Dendritic cell treated with granulocyte-macrophage colony-stimulating factor and Interleukin-4, amounts not matched to agents 40 ng/mL and 50 ng/mL, for 4 days (primary cell): ENCODE data around the gene LSM6.

ENCODE experiments used
- H3K27ac Mint-ChIP-seq: one replicate; pipeline ENCODE4 v1.8.0; 2022; ENCODE audit warnings: mild to moderate bottlenecking, mixed read lengths
- H3K27me3 Mint-ChIP-seq: one replicate; pipeline ENCODE4 v1.8.0; 2022; ENCODE audit warnings: mild to moderate bottlenecking, mixed read lengths
- H3K36me3 Mint-ChIP-seq: one replicate; pipeline ENCODE4 v1.8.0; 2022; ENCODE audit warnings: low read depth, mixed read lengths
- H3K4me1 Mint-ChIP-seq: one replicate; pipeline ENCODE4 v1.8.0; 2022; ENCODE audit warnings: low read depth, mixed read lengths
- H3K4me3 Mint-ChIP-seq: one replicate; pipeline ENCODE4 v1.8.0; 2022; ENCODE audit warnings: mild to moderate bottlenecking, moderate library complexity, mixed read lengths
- H3K9me3 Mint-ChIP-seq: one replicate; pipeline ENCODE4 v1.8.0; 2022; ENCODE audit warnings: mixed read lengths
- intact Hi-C: fragments of 100-400 bp; cut with micrococcal nuclease; formaldehyde crosslinking; loops from one replicate; pipeline ENCODE4 v1.15.0; 2022

The LSM6 gene

GRCh38 chr4:146202665-146203064, 27.1 kb downstream of the LSM6 start:
- intact Hi-C loops: no loop called here
- H3K36me3 Mint-ChIP-seq: no peaks in the 10 kb centered on the region
- H3K4me1 Mint-ChIP-seq: no peaks in the 10 kb centered on the region
- H3K27ac Mint-ChIP-seq: no peak overlapping the region
- peaks cover 5% of the 10 kb centered on the region for H3K27me3 Mint-ChIP-seq
- no peaks in the 10 kb centered on the region for H3K9me3 Mint-ChIP-seq
- no peak overlapping the region for H3K4me3 Mint-ChIP-seq

- Mint-ChIP-seq H3K4me3 (no peak overlapping the region), H3K27me3 (peaks cover 5% of the 10 kb centered on the region), H3K9me3 (no peaks in the 10 kb centered on the region), H3K36me3 (no peaks in the 10 kb centered on the region), H3K4me1 (no peaks in the 10 kb centered on the region), H3K27ac (no peak overlapping the region)
- intact Hi-C loops: no loop called here
Observed at GRCh38 chr4:146207410-146207809, 31.9 kb downstream of the LSM6 start.

GRCh38 chr4:146210890-146211289, 35.4 kb downstream of the LSM6 start:
- Mint-ChIP-seq H3K36me3 (no peaks in the 10 kb centered on the region), H3K9me3 (no peaks in the 10 kb centered on the region), H3K4me3 (no peak overlapping the region), H3K27ac (no peak overlapping the region), H3K27me3 (peaks cover 5% of the 10 kb centered on the region), H3K4me1 (no peaks in the 10 kb centered on the region)
- intact Hi-C loops: no loop called here

- Mint-ChIP-seq H3K36me3 (no peaks in the 10 kb centered on the region), H3K27ac (no peak overlapping the region), H3K4me1 (no peaks in the 10 kb centered on the region), H3K27me3 (peaks cover 5% of the 10 kb centered on the region), H3K4me3 (no peak overlapping the region), H3K9me3 (no peaks in the 10 kb centered on the region)
- intact Hi-C loops: no loop called here
Observed at GRCh38 chr4:146211440-146211839, 35.9 kb downstream of the LSM6 start.

GRCh38 chr4:146212781-146213180, 37.3 kb downstream of the LSM6 start:
- Mint-ChIP-seq H3K4me1 (no peaks in the 10 kb centered on the region), H3K36me3 (no peaks in the 10 kb centered on the region), H3K4me3 (no peak overlapping the region), H3K9me3 (no peaks in the 10 kb centered on the region), H3K27me3 (no peaks in the 10 kb centered on the region), H3K27ac (no peak overlapping the region)
- intact Hi-C loops: no loop called here

- Mint-ChIP-seq H3K4me1 (no peaks in the 10 kb centered on the region), H3K36me3 (no peaks in the 10 kb centered on the region), H3K4me3 (no peak within 1 kb of the TSS), H3K27ac (no peak within 1 kb of the TSS), H3K27me3 (no peaks in the 10 kb centered on the region), H3K9me3 (no peaks in the 10 kb centered on the region)
- intact Hi-C loops: no loop called here
Observed at GRCh38 chr4:146214238-146214637, 38.7 kb downstream of the LSM6 start, which contains the start of gene REELD1. TSS of gene REELD1 (plus strand) at chr4:146214538. CDS start at chr4:146216953, 2,415 bp downstream.

GRCh38 chr4:146222313-146222712, 46.8 kb downstream of the LSM6 start:
- H3K4me3 Mint-ChIP-seq: no peak overlapping the region
- no peaks in the 10 kb centered on the region for H3K36me3 Mint-ChIP-seq
- H3K27ac Mint-ChIP-seq: no peak overlapping the region
- H3K9me3 Mint-ChIP-seq: no peaks in the 10 kb centered on the region
- H3K4me1 Mint-ChIP-seq: no peaks in the 10 kb centered on the region
- H3K27me3 Mint-ChIP-seq: peaks cover under 1% of the 10 kb centered on the region
- intact Hi-C loops: no loop called here

- Mint-ChIP-seq H3K4me3 (no peak overlapping the region), H3K9me3 (no peaks in the 10 kb centered on the region), H3K27ac (no peak overlapping the region), H3K36me3 (no peaks in the 10 kb centered on the region), H3K4me1 (no peaks in the 10 kb centered on the region), H3K27me3 (peaks cover 5% of the 10 kb centered on the region)
- intact Hi-C loops: no loop called here
Observed at GRCh38 chr4:146224326-146224966, 48.9 kb downstream of the LSM6 start.

GRCh38 chr4:146229406-146229805, 53.9 kb downstream of the LSM6 start:
- peaks cover 10% of the 10 kb centered on the region for H3K9me3 Mint-ChIP-seq
- H3K36me3 Mint-ChIP-seq: no peaks in the 10 kb centered on the region
- intact Hi-C loops: no loop called here
- no peak overlapping the region for H3K27ac Mint-ChIP-seq
- H3K4me3 Mint-ChIP-seq: no peak overlapping the region
- peaks cover 6% of the 10 kb centered on the region for H3K4me1 Mint-ChIP-seq
- peaks cover 12% of the 10 kb centered on the region for H3K27me3 Mint-ChIP-seq

GRCh38 chr4:146232131-146232722, 56.7 kb downstream of the LSM6 start:
- Mint-ChIP-seq H3K4me1 (peaks cover 25% of the 10 kb centered on the region), H3K9me3 (peaks cover 10% of the 10 kb centered on the region), H3K27ac (no peak overlapping the region), H3K36me3 (no peaks in the 10 kb centered on the region), H3K27me3 (peaks cover 15% of the 10 kb centered on the region), H3K4me3 (no peak overlapping the region)
- intact Hi-C loops: no loop called here

GRCh38 chr4:146235654-146236177, 60.2 kb downstream of the LSM6 start:
- Mint-ChIP-seq H3K36me3 (no peaks in the 10 kb centered on the region), H3K4me1 (peaks cover 29% of the 10 kb centered on the region), H3K27ac (peak overlapping the region; percentile 65), H3K4me3 (no peak overlapping the region), H3K27me3 (peaks cover 9% of the 10 kb centered on the region), H3K9me3 (peaks cover 10% of the 10 kb centered on the region)
- intact Hi-C loops: no loop called here

GRCh38 chr4:146236216-146236615, 60.7 kb downstream of the LSM6 start:
- peak overlapping the region; percentile 65 for H3K27ac Mint-ChIP-seq
- peaks cover 8% of the 10 kb centered on the region for H3K27me3 Mint-ChIP-seq
- H3K4me1 Mint-ChIP-seq: peaks cover 29% of the 10 kb centered on the region
- no peak overlapping the region for H3K4me3 Mint-ChIP-seq
- peaks cover 10% of the 10 kb centered on the region for H3K9me3 Mint-ChIP-seq
- intact Hi-C loops: no loop called here
- H3K36me3 Mint-ChIP-seq: no peaks in the 10 kb centered on the region

- peaks cover 6% of the 10 kb centered on the region for H3K9me3 Mint-ChIP-seq
- intact Hi-C loops: no loop called here
- no peak overlapping the region for H3K4me3 Mint-ChIP-seq
- H3K4me1 Mint-ChIP-seq: peaks cover 35% of the 10 kb centered on the region
- H3K27me3 Mint-ChIP-seq: peaks cover 8% of the 10 kb centered on the region
- no peaks in the 10 kb centered on the region for H3K36me3 Mint-ChIP-seq
- no peak overlapping the region for H3K27ac Mint-ChIP-seq
Observed at GRCh38 chr4:146237092-146237491, 61.6 kb downstream of the LSM6 start.

GRCh38 chr4:146238107-146238506, 62.6 kb downstream of the LSM6 start:
- H3K36me3 Mint-ChIP-seq: no peaks in the 10 kb centered on the region

More at GRCh38 chr4:146238107-146238506, 62.6 kb downstream of the LSM6 start:
- H3K27me3 Mint-ChIP-seq: peaks cover 8% of the 10 kb centered on the region
- intact Hi-C loops: no loop called here
- no peak overlapping the region for H3K4me3 Mint-ChIP-seq
- no peaks in the 10 kb centered on the region for H3K9me3 Mint-ChIP-seq
- no peak overlapping the region for H3K27ac Mint-ChIP-seq
- peaks cover 32% of the 10 kb centered on the region for H3K4me1 Mint-ChIP-seq
